A673 (cell line): ENCODE data around the gene PDLIM4. TPM values are rescaled to one million over a fixed set of nuclear protein-coding genes. Genes with fewer than 3 reads are reported as not detected.

Source experiments
- BruUV-seq: library from RNA; stranded (reverse); fragments of 400-500 nt; replicated peaks from 2 replicates; lab custom pipeline; 2021; lab: Mats Ljungman, UMichigan
- CTCF ChIA-PET: fragments of 300-600 bp; sonication (Branson Sonifier 250); formaldehyde crosslinking; loops from one replicate; lab custom pipeline; 2022; ENCODE audit warnings: antibody characterized with exemption; lab: Charles Lee
- POLR2A ChIA-PET: fragments of 300-600 bp; sonication (Branson Sonifier 250); formaldehyde crosslinking; loops from one replicate; lab custom pipeline; 2022; ENCODE audit warnings: antibody characterized with exemption; ENCODE audit not compliant: low non-redundant PET; lab: Charles Lee
- DNase-seq: peaks from one replicate; pipeline ENCODE4 v3.0.0-alpha.2; 2015; ENCODE audit warnings: low spot score
- H3K27ac ChIP-seq: fragments of 200-600 bp; sonication (generic); 2 replicates; pipeline ENCODE4 v1.5.1; 2016; ENCODE audit warnings: mixed run types, low read depth, mild to moderate bottlenecking, mixed read lengths, antibody characterized with exemption, low read length; ENCODE audit not compliant: poor library complexity, severe bottlenecking
- H3K27me3 ChIP-seq: fragments of 200-600 bp; sonication (generic); replicated peaks from 2 replicates; pipeline ENCODE4 v1.6.1; 2017; ENCODE audit warnings: mixed run types, low read depth, mild to moderate bottlenecking, mixed read lengths, antibody characterized with exemption, low read length; ENCODE audit not compliant: insufficient read depth, poor library complexity
- H3K36me3 ChIP-seq: fragments of 200-600 bp; sonication (generic); 2 replicates; pipeline ENCODE4 v1.6.1; 2016; ENCODE audit warnings: mixed run types, mild to moderate bottlenecking, mixed read lengths, antibody characterized with exemption, low read length; ENCODE audit not compliant: insufficient read depth, poor library complexity, severe bottlenecking
- H3K4me1 ChIP-seq: fragments of 200-600 bp; sonication (generic); 2 replicates; pipeline ENCODE4 v1.6.1; 2017; ENCODE audit warnings: mixed run types, mild to moderate bottlenecking, mixed read lengths, antibody characterized with exemption, low read length; ENCODE audit not compliant: insufficient read depth, poor library complexity, severe bottlenecking
- H3K4me3 ChIP-seq: fragments of 200-600 bp; sonication (generic); 2 replicates; pipeline ENCODE4 v1.5.1; 2016; ENCODE audit warnings: low read depth, mixed run types, mild to moderate bottlenecking, mixed read lengths, low read length; ENCODE audit not compliant: poor library complexity, severe bottlenecking
- H3K9me3 ChIP-seq: fragments of 200-600 bp; sonication (generic); 2 replicates; pipeline ENCODE4 v1.6.1; 2016; ENCODE audit warnings: mixed run types, low read depth, mild to moderate bottlenecking, mixed read lengths, antibody characterized with exemption, low read length; ENCODE audit not compliant: poor library complexity, severe bottlenecking
- EZH2 ChIP-seq: fragments of 200-600 bp; sonication (generic); IDR thresholded peaks from 2 replicates; pipeline ENCODE4 v1.6.1; 2017; ENCODE audit warnings: borderline replicate concordance, low read depth, mild to moderate bottlenecking, mixed read lengths, antibody characterized with exemption, low read length; ENCODE audit not compliant: poor library complexity, severe bottlenecking
- intact Hi-C: fragments of 100-400 bp; cut with micrococcal nuclease; formaldehyde crosslinking; loops from one replicate; pipeline ENCODE4 v1.10.0; 2022; ENCODE audit not compliant: unreplicated experiment
- total RNA-seq: library from RNA; stranded (reverse); gene quantifications from 2 replicates; pipeline ENCODE4 v1.2.3, GENCODE V29; 2021
- TF ChIP-seq, protein P1 (sequence below): fragments of 300-800, 200-600 bp; sonication (generic); conservative IDR thresholded peaks from 2 replicates; pipeline ENCODE4 v1.5.1; 2017; ENCODE audit warnings: low read depth, mild to moderate bottlenecking, antibody characterized with exemption, low read length, moderate library complexity, mixed read lengths

PDLIM4 gene
- total RNA-seq, 1 experiment from 2014 or later: 6.0 TPM

DNA sequence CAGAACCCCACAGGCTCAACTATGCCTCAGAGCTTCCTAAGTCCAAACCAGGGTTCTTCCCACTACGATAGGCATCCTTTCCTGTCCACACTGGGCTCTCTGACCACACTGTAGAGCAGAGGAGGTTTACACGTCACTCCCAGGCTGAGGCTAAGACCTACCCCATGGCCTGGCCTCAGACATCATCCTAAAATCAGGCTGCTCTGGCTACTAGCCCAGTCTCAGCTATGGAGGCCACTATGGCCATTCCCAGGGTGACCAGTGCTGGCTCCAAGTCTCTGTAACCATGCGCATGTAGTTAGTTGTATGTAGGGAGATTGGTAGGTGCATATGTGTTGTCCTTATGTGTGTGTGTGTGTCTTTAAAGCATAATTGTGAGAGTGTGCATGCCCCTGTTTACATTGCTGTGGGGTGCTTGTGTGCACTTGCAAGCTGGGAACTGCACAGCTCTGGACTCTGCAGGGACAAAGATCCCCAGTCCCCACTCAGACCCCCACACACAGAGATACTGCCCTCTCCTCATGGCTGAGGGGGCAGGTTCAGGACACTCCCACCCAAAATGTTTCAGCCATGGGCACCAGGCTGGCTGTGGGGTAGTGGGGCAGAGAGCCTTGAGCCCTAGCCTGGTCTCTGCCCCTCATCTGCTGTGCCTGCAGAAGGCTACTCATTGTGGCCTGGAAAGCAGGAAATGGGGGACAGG lies 12.3 kb downstream of the PDLIM4 start:
- ChIA-PET POLR2A (no interaction called here), CTCF (no interaction called here)
- no TSS peak for BruUV-seq
- Histone ChIP-seq H3K4me3 (no peak overlapping the region), H3K36me3 (no peaks in the 10 kb centered on the region), H3K27ac (no peak overlapping the region), H3K9me3 (no peaks in the 10 kb centered on the region), H3K27me3 (no peaks in the 10 kb centered on the region), H3K4me1 (no peaks in the 10 kb centered on the region)
- TF ChIP-seq EZH2: no peak
- TF ChIP-seq, protein P1, sequence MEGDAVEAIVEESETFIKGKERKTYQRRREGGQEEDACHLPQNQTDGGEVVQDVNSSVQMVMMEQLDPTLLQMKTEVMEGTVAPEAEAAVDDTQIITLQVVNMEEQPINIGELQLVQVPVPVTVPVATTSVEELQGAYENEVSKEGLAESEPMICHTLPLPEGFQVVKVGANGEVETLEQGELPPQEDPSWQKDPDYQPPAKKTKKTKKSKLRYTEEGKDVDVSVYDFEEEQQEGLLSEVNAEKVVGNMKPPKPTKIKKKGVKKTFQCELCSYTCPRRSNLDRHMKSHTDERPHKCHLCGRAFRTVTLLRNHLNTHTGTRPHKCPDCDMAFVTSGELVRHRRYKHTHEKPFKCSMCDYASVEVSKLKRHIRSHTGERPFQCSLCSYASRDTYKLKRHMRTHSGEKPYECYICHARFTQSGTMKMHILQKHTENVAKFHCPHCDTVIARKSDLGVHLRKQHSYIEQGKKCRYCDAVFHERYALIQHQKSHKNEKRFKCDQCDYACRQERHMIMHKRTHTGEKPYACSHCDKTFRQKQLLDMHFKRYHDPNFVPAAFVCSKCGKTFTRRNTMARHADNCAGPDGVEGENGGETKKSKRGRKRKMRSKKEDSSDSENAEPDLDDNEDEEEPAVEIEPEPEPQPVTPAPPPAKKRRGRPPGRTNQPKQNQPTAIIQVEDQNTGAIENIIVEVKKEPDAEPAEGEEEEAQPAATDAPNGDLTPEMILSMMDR: no peak
- no peak for DNase-seq
- intact Hi-C loops: loop anchor here (5.0 kb wide), 1 partner anchor 98 kb away; the partner anchor contains the start of gene SLC22A5

DNA sequence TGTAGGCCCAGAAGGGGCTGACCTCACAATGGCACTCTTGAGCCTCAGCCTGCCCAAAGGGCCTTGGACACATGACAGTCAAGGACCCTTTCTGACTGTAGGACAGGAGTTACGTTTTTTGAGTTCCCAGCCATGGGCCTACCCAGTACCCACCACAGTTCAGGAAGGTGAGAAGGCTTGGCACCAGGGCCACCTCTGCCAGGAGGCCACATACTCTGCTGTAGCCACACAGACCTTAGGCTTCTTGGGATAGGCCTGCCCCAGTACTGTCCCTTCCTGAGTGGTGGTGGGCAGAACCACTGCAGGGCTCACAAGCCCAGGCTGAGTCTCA lies 12.8 kb downstream of the PDLIM4 start:
- Histone ChIP-seq H3K9me3 (no peaks in the 10 kb centered on the region), H3K4me1 (no peaks in the 10 kb centered on the region), H3K36me3 (no peaks in the 10 kb centered on the region), H3K27ac (no peak overlapping the region), H3K4me3 (no peak overlapping the region), H3K27me3 (no peaks in the 10 kb centered on the region)
- DNase-seq: no peak
- intact Hi-C loops: loop anchor here (5.0 kb wide), 1 partner anchor 97 kb away; the partner anchor contains the start of gene SLC22A5
- ChIA-PET CTCF (no interaction called here), POLR2A (no interaction called here)
- no TSS peak for BruUV-seq
- TF ChIP-seq EZH2: no peak
- TF ChIP-seq, protein P1: no peak

DNA sequence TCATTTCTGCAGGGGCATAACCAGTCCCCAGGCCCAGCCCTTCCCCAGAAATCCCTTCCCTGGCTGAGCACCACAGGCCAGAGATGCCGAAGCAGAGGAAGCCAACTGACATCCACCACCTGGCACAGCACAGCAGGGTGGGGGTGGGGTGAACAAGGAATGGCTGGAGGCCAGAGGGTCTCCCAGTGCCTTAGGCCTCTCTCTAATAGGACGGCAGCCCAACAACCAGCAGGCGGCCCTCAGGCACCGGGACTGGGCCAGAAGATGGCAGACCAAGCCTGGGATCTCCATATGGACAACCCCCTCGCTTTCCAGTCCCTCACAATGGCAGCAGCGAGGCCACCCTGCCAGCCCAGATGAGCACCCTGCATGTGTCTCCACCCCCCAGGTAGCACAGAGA lies 13.2 kb downstream of the PDLIM4 start:
- ChIA-PET POLR2A (no interaction called here), CTCF (no interaction called here)
- no peaks in the 10 kb centered on the region for H3K36me3 ChIP-seq
- TF ChIP-seq, protein P1: no peak
- no peak for TF ChIP-seq EZH2
- H3K4me3 ChIP-seq: no peak overlapping the region
- no peaks in the 10 kb centered on the region for H3K4me1 ChIP-seq
- no peak for DNase-seq
- no TSS peak for BruUV-seq
- no peaks in the 10 kb centered on the region for H3K9me3 ChIP-seq
- intact Hi-C loops: loop anchor here (5.0 kb wide), 1 partner anchor 97 kb away; the partner anchor contains the start of gene SLC22A5
- no peaks in the 10 kb centered on the region for H3K27me3 ChIP-seq
- H3K27ac ChIP-seq: no peak overlapping the region
